Brain microvascular endothelial cell (primary cell): ENCODE data around the gene LGI4.

ENCODE experiments used
- DNase-seq: peaks from one replicate; pipeline ENCODE4 v3.0.0-alpha.2; 2020
- H3K27ac ChIP-seq: fragments of 250-450 bp; sonication (Bioruptor Pico); 2 replicates; pipeline ENCODE4 v1.5.1; 2020; ENCODE audit warnings: mild to moderate bottlenecking, moderate library complexity
- H3K27me3 ChIP-seq: fragments of 250-450 bp; sonication (Bioruptor Pico); replicated peaks from 2 replicates; pipeline ENCODE4 v1.5.1; 2020; ENCODE audit warnings: mild to moderate bottlenecking
- H3K36me3 ChIP-seq: fragments of 250-450 bp; sonication (Bioruptor Pico); replicated peaks from 2 replicates; pipeline ENCODE4 v1.5.1; 2020; ENCODE audit warnings: mild to moderate bottlenecking
- H3K4me3 ChIP-seq: 2 replicates; pipeline ENCODE4 v1.5.1; 2011; ENCODE audit warnings: low read depth, mild to moderate bottlenecking, control low read depth, low read length, moderate library complexity
- in situ Hi-C: cut with HindIII; loops from 2 replicates; pipeline ENCODE4 v1.10.0; 2017; ENCODE audit warnings: low sequenced_read_pairs, low pct_ligation_motif_present
- TF ChIP-seq, protein P1 (sequence below): IDR thresholded peaks from 2 replicates; pipeline ENCODE4 v1.5.1; 2011; ENCODE audit warnings: low read depth, mild to moderate bottlenecking, moderate library complexity, low read length, control low read depth, inconsistent platforms; ENCODE audit errors: missing control alignments

LGI4 gene

DNA sequence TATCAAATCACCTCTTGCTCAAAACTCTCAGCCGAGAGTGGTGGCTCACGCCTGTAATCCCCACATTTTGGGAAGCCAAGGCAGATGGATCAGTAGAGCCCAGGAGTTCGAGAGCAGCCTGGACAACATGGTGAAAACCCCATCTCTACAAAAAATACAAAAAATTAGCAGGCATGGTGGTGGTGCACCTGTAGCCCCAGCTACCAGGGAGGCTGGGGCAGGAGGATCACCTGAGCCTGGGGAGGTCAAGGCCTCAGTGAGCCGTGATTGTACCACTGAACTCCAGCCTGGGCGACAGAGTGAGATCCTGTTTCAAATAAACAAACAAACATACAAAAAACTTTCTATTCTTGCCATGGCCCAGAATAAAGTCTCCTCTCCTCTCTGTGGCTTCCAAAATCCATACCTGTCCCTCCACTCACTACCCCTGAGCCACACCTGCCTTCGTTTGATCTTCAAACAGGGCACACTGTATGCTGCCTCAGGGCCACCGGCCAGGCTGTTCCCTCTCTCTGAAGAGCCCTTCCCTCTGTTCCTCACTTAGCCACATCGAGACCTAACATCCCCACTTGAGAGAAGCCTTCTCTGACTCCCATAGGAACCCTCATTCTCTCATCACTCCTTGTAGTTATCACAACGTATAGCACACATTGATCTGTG, 6.3 kb downstream of the LGI4 start:
- in situ Hi-C loops: no loop called here
- DNase-seq: no peak
- Histone ChIP-seq H3K27me3 (no peaks in the 10 kb centered on the region), H3K27ac (no peak overlapping the region), H3K4me3 (no peak overlapping the region), H3K36me3 (no peaks in the 10 kb centered on the region)
- TF ChIP-seq, protein P1, sequence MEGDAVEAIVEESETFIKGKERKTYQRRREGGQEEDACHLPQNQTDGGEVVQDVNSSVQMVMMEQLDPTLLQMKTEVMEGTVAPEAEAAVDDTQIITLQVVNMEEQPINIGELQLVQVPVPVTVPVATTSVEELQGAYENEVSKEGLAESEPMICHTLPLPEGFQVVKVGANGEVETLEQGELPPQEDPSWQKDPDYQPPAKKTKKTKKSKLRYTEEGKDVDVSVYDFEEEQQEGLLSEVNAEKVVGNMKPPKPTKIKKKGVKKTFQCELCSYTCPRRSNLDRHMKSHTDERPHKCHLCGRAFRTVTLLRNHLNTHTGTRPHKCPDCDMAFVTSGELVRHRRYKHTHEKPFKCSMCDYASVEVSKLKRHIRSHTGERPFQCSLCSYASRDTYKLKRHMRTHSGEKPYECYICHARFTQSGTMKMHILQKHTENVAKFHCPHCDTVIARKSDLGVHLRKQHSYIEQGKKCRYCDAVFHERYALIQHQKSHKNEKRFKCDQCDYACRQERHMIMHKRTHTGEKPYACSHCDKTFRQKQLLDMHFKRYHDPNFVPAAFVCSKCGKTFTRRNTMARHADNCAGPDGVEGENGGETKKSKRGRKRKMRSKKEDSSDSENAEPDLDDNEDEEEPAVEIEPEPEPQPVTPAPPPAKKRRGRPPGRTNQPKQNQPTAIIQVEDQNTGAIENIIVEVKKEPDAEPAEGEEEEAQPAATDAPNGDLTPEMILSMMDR: no peak

DNA sequence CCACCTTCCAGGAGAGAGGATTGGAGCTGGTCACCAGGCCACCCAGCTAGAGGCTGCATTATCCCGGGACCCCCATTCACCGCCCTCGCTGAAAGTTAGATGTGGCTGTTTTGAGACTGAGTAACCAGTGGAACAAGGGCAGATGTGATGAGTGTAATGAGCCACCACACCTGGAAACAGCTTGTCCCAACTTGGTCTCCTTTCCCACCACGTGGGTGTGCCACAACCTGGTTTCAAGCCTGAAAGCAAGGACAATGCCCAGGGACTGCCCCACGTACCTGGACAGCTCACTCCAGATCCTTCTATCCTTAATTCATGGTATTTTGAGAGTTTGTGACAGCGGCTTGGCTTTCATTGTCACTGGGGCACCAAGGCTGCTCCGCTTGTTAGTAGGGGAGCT, 7.0 kb downstream of the LGI4 start:
- Histone ChIP-seq H3K4me3 (no peak overlapping the region), H3K27ac (no peak overlapping the region), H3K27me3 (no peaks in the 10 kb centered on the region), H3K36me3 (no peaks in the 10 kb centered on the region)
- DNase-seq: no peak
- TF ChIP-seq, protein P1: no peak
- in situ Hi-C loops: no loop called here

DNA sequence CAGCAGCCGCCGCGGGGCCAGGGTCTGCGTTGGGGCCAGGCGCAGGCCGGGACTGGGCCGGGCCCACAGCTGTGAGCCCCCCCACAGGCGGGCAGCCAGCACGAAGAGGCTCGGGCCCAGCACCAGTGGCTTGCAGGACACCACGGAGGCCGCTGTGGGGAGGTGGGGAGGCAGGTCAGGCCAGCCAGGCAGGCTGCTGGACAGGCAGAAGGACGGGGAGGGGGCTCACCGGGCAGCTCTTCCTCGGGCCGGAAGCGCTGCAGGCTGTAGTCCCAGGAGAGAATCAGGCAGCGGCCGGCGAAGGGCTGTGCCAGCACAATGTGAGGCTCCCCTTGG, 8.3 kb downstream of the LGI4 start:
- DNase-seq: no peak
- no peaks in the 10 kb centered on the region for H3K27me3 ChIP-seq
- TF ChIP-seq, protein P1: no peak
- in situ Hi-C loops: no loop called here
- H3K4me3 ChIP-seq: no peak overlapping the region
- no peak overlapping the region for H3K27ac ChIP-seq
- H3K36me3 ChIP-seq: no peaks in the 10 kb centered on the region

DNA sequence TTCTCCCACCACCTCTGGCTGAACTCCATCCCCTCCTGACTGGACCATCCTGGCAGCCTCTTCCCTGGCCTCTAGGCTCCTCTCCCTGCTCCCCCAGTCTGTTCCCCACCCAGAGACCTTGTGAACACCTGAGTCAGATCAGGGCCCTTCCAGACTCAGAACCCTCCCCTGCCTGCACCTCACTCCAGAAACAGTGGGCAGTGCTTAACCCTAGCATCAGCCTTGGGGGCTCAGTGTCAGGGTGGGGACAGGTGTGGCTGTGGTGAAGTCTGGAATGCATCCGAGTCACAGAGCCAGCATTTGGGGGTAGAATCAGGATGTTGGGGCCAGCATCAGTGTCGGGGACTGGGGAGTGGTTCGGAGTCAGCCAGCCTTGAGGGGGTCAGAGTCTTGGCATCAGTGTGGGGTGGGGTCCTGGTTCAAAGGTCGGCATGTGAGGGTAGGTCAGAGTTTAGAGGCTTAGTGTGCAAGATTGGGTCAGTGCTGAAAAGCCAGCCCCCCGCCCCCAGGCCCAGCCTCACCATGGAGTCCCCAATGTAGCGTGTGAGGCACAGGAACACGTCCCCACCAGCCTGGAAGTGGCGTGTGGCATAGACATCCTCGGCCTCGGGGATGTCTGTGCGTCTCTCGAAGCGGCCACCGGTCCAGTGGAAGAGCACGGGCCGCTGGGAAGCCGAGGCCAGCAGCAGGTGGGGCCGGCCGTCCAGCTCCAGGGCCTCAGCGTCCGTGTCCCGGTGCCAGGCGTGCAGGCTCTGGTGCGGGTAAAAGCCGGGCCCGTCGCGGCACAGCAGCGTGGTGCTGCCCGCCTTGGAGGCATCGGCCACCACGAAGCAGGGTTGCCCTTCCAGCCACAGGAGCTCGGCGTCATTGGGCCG, 8.9 kb downstream of the LGI4 start:
- H3K36me3 ChIP-seq: no peaks in the 10 kb centered on the region
- no peak overlapping the region for H3K4me3 ChIP-seq
- TF ChIP-seq, protein P1: no peak
- in situ Hi-C loops: no loop called here
- no peak for DNase-seq
- no peak overlapping the region for H3K27ac ChIP-seq
- H3K27me3 ChIP-seq: no peaks in the 10 kb centered on the region

DNA sequence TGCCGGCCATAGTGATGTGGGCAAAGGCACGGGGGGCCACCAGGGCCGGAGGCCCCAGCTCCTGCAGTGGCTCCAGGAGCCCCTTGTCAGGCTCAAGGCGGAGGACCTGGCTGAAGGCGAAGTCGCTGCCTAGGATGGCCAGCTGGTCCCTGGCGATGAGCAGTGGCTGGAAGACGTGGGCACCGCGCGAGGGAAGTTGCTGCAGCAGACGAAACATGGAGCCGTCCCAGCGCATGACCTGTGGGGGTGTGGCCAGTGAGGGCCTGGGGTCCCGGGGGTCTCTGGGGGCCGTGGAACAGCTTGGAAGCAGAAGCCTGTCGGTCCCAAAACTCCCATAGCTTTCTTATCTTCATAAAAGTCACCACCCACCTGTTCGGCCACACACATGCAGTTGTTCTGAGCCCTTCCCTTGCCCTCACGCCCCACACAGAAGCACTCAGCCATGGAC, 9.6 kb downstream of the LGI4 start:
- Histone ChIP-seq H3K27ac (no peak overlapping the region), H3K27me3 (no peaks in the 10 kb centered on the region), H3K4me3 (no peak overlapping the region), H3K36me3 (no peaks in the 10 kb centered on the region)
- TF ChIP-seq, protein P1: no peak
- no peak for DNase-seq
- in situ Hi-C loops: no loop called here
